Colonic mucosa (tissue), 4 donors: ENCODE data around the gene RNASEH2C. TPM values are rescaled to one million over a fixed set of nuclear protein-coding genes. Genes with fewer than 3 reads are reported as not detected.

ENCODE experiments used
- DNase-seq: peaks from one replicate; pipeline ENCODE4 v3.0.0-alpha.2; 2020
- H3K27ac ChIP-seq: fragments of 200-600 bp; one replicate; pipeline ENCODE4 v1.8.0; 2021
- H3K27me3 ChIP-seq: fragments of 200-600 bp; one replicate; pipeline ENCODE4 v1.8.0; 2021
- H3K36me3 ChIP-seq: fragments of 200-600 bp; one replicate; pipeline ENCODE4 v1.8.0; 2021
- H3K4me1 ChIP-seq: fragments of 200-600 bp; one replicate; pipeline ENCODE4 v1.8.0; 2021; ENCODE audit warnings: mild to moderate bottlenecking
- H3K4me3 ChIP-seq: fragments of 200-600 bp; one replicate; pipeline ENCODE4 v1.8.0; 2021
- H3K9ac ChIP-seq, 2 donors: one replicate each; pipeline ENCODE4 v1.7.0; 2013; ENCODE audit warnings: control low read depth in 2 of 2, low read depth in 2 of 2, low read length in 2 of 2
- H3K9me3 ChIP-seq: fragments of 200-600 bp; one replicate; pipeline ENCODE4 v1.8.0; 2021
- CTCF ChIP-seq: fragments of 200-600 bp; IDR thresholded peaks from one replicate; pipeline ENCODE4 v1.8.0; 2022; ENCODE audit warnings: antibody characterized with exemption, mild to moderate bottlenecking
- intact Hi-C: fragments of 100-400 bp; cut with DNase I; formaldehyde crosslinking; loops from one replicate; pipeline ENCODE4 v1.14.1; 2022
- total RNA-seq, 2 donors: library from RNA; stranded (reverse); fragmentation: NEBNext Ultra II Directional in 1 of 2; extraction: Animal tissue kit (Norgen Biotek cat#: 25700) in 1 of 2; gene quantifications; one replicate each; pipeline ENCODE4 v1.2.1, GENCODE V29; 2021
- donor health status: healthy.
- donor health status: DM: no; HTN: no; CAD: no.
- donor health status: DM: no; HTN: no; CAD: no.

RNASEH2C gene
- total RNA-seq, 2 donors from 2014 or later, result 26.1 to 58.1 TPM

- Histone ChIP-seq H3K4me3 (no peak overlapping the region), H3K36me3 (peaks cover 17% of the 10 kb centered on the region), H3K27ac (no peak overlapping the region), H3K27me3 (no peaks in the 10 kb centered on the region), H3K4me1 (peaks cover 17% of the 10 kb centered on the region), H3K9me3 (no peaks in the 10 kb centered on the region), H3K9ac (no peak overlapping the region)
- no peak for DNase-seq
- no peak for TF ChIP-seq CTCF
- intact Hi-C loops, result no loop called here
These were observed 2.7 kb downstream of the RNASEH2C start for GRCh38 chr11:65717906-65718305.

- Histone ChIP-seq H3K27ac (no peak overlapping the region), H3K4me1 (peaks cover 20% of the 10 kb centered on the region), H3K36me3 (peaks cover 17% of the 10 kb centered on the region), H3K4me3 (no peak overlapping the region), H3K9ac (no peak overlapping the region), H3K9me3 (no peaks in the 10 kb centered on the region), H3K27me3 (no peaks in the 10 kb centered on the region)
- intact Hi-C loops, result no loop called here
- DNase-seq, result no peak
- no peak for TF ChIP-seq CTCF
These were observed 3.7 kb downstream of the RNASEH2C start for GRCh38 chr11:65716774-65717405.

- intact Hi-C loops, result no loop called here
- Histone ChIP-seq H3K9ac (no peak overlapping the region), H3K9me3 (no peaks in the 10 kb centered on the region), H3K4me1 (peaks cover 20% of the 10 kb centered on the region), H3K36me3 (peaks cover 17% of the 10 kb centered on the region), H3K4me3 (no peak overlapping the region), H3K27ac (no peak overlapping the region), H3K27me3 (no peaks in the 10 kb centered on the region)
- no peak for DNase-seq
- TF ChIP-seq CTCF, result no peak
These were observed 4.3 kb downstream of the RNASEH2C start for GRCh38 chr11:65716302-65716701.

GRCh38 chr11:65714433-65714832, 6.2 kb downstream of the RNASEH2C start:
- intact Hi-C loops, result no loop called here
- H3K4me3 ChIP-seq, result no peak overlapping the region
- H3K27ac ChIP-seq, result no peak overlapping the region
- H3K36me3 ChIP-seq, result peaks cover 17% of the 10 kb centered on the region
- no peak for DNase-seq
- peaks cover 16% of the 10 kb centered on the region for H3K4me1 ChIP-seq
- H3K9ac ChIP-seq, result no peak overlapping the region
- no peaks in the 10 kb centered on the region for H3K9me3 ChIP-seq
- no peaks in the 10 kb centered on the region for H3K27me3 ChIP-seq
- TF ChIP-seq CTCF, result no peak

DNA sequence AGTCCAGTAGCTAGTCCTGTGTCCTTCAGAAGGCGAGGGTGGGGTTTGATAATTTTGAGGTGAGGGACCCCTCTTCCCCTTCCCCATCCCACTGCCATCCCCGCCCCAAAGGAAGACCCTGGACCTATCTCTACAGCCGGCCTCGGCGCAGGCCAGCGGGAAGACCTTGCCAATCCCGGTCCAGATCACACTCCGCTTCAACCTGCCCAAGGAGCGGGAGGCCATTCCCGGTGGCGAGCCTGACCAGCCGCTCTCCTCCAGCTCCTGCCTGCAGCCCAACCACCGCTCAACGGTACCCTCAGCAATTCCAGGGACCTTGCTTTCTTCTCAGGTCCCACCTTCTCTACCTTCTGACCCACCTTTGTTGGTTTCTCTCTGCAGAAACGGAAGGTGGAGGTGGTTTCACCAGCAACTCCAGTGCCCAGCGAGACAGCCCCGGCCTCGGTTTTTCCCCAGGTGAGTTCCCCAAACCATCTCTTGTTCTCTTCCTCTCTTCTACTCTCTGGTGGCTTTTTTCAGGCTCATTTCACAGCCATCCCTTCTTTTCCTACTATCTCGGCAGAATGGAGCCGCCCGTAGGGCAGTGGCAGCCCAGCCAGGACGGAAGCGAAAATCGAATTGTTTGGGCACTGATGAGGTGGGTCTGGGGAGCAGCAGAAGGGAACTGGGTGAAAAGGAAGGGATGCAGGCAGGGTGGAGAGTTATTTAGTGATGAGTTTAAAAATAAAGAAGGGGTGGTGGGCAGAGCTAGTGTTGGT, 7.2 kb downstream of the RNASEH2C start:
- no peak for TF ChIP-seq CTCF
- peak overlapping the region; percentile 51 to 84 for H3K9ac ChIP-seq
- H3K27ac ChIP-seq, result peak overlapping the region; percentile 97
- no peak overlapping the region for H3K4me3 ChIP-seq
- H3K9me3 ChIP-seq, result no peaks in the 10 kb centered on the region
- H3K4me1 ChIP-seq, result peaks cover 7% of the 10 kb centered on the region
- DNase-seq, result no peak
- no peaks in the 10 kb centered on the region for H3K27me3 ChIP-seq
- peaks cover 17% of the 10 kb centered on the region for H3K36me3 ChIP-seq
- intact Hi-C loops, result no loop called here
